Sigmoid colon (tissue), 7 donors: Measurements from ENCODE around the gene PCDH15. TPM values are rescaled to one million over a fixed set of nuclear protein-coding genes. Genes with fewer than 3 reads are reported as not detected.

ENCODE experiments used
- DNase-seq: peaks from one replicate; pipeline ENCODE4 v3.0.0-alpha.2; 2019
- H3K27ac ChIP-seq, 4 donors: fragments of 200-600 bp; sonication (generic); one replicate each; pipeline ENCODE4 v1.5.1; 2016 to 2019; ENCODE audit warnings: mild to moderate bottlenecking in 1 of 4
- H3K27me3 ChIP-seq, 3 donors: fragments of 200-600 bp; sonication (generic); one replicate each; pipeline ENCODE4 v1.5.1; 2019; ENCODE audit warnings: mild to moderate bottlenecking in 1 of 3
- H3K36me3 ChIP-seq, 4 donors: fragments of 200-600 bp; sonication (generic); one replicate each; pipeline ENCODE4 v1.5.1; 2016 to 2019
- H3K4me1 ChIP-seq, 4 donors: fragments of 200-600 bp; sonication (generic); one replicate each; pipeline ENCODE4 v1.5.1; 2017 to 2019
- H3K4me3 ChIP-seq, 4 donors: fragments of 200-600 bp; sonication (generic); one replicate each; pipeline ENCODE4 v1.5.1; 2017 to 2019; ENCODE audit warnings: mild to moderate bottlenecking in 2 of 4, moderate library complexity in 1 of 4
- H3K9me3 ChIP-seq, 4 donors: fragments of 200-600 bp in 3 of 4; sonication (generic) in 3 of 4; one replicate each; pipeline versions ENCODE4 v1.5.1 to v1.6.1; 2013 to 2019
- EP300 ChIP-seq, 4 donors: sonication (generic); formaldehyde crosslinking; IDR thresholded peaks; one replicate each; pipeline ENCODE4 v1.6.1; 2017; ENCODE audit warnings: antibody characterized with exemption in 4 of 4
- POLR2A ChIP-seq, 2 donors: fragments of 450-650 bp; IDR thresholded peaks; one replicate each; pipeline ENCODE4 v1.6.1; 2016; ENCODE audit warnings: antibody characterized with exemption in 2 of 2, mild to moderate bottlenecking in 2 of 2, moderate library complexity in 2 of 2
- POLR2AphosphoS5 ChIP-seq, 4 donors: sonication (generic); formaldehyde crosslinking; IDR thresholded peaks; one replicate each; pipeline ENCODE4 v1.6.1; 2017; ENCODE audit warnings: antibody characterized with exemption in 4 of 4
- WGBS, 2 donors: extraction: QIAGEN DNeasy Blood & Tissue Kit; methylation state at CpG; one replicate each; pipeline ENCODE4 v1.1.7; 2013; 5-methylcytosine and 5-hydroxymethylcytosine counted together
- intact Hi-C: fragments of 100-400 bp; cut with DNase I; formaldehyde crosslinking; loops from one replicate; pipeline ENCODE4 v1.15.1; 2023
- polyA plus RNA-seq, 3 donors: library from polyadenylated mRNA; stranded (reverse); fragments of 200-250 nt; gene quantifications; one replicate each; pipeline ENCODE4 v1.2.3, GENCODE V29; 2013
- total RNA-seq, 4 donors: library from RNA; depleted of rRNA; stranded (reverse); fragments of >200 nt; gene quantifications; one replicate each; pipeline ENCODE4 v1.1.0, GENCODE V29; 2016
- TF ChIP-seq, protein P1 (sequence below), 4 experiments: fragments of 450-650 bp in 3 of 4; fragments of 200-600 bp in 1 of 4; IDR thresholded peaks; one replicate each; pipeline ENCODE4 v1.5.1; 2016 to 2019; ENCODE audit warnings: antibody characterized with exemption in 4 of 4, mild to moderate bottlenecking in 3 of 4, moderate library complexity in 2 of 4
- donor health status: healthy with polysubstance abuse.
- donor health status: Bipolar disorder and iron deficiency.
- donor health status: healthy.

PCDH15 gene
- total and polyA plus RNA-seq, 7 donors: 0.14 to 0.71 (median 0.16) TPM; not detected in 2

DNA sequence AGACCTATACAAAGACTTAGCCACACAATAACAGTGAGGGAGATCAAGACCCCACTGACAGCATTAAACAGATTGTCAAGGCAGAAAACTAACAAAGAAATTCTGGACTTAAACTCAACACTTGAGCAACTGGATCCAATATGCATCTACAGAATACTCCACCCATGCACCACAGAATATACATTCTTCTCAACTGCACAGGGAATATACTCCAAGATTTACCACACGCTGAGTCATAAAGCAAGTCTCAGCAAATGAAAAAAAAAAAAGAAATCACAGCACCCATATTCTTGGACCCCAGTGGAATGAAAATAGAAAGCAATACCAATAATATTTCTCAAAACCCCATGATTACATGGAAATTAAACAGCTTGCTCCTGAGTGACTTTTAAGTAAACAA, 680.2 kb downstream of the PCDH15 start:
- no peaks in the 10 kb centered on the region for H3K4me1 ChIP-seq
- H3K4me3 ChIP-seq: no peak overlapping the region
- intact Hi-C loops: no loop called here
- H3K27me3 ChIP-seq: no peaks in the 10 kb centered on the region
- H3K36me3 ChIP-seq: no peaks in the 10 kb centered on the region
- no peaks in the 10 kb centered on the region for H3K9me3 ChIP-seq
- no peak for DNase-seq
- TF ChIP-seq POLR2AphosphoS5 (IDR thresholded peaks at IDR 0.05) (no peak), POLR2A (IDR thresholded peaks at IDR 0.05) (no peak), EP300 (IDR thresholded peaks at IDR 0.05) (no peak)
- TF ChIP-seq, protein P1, sequence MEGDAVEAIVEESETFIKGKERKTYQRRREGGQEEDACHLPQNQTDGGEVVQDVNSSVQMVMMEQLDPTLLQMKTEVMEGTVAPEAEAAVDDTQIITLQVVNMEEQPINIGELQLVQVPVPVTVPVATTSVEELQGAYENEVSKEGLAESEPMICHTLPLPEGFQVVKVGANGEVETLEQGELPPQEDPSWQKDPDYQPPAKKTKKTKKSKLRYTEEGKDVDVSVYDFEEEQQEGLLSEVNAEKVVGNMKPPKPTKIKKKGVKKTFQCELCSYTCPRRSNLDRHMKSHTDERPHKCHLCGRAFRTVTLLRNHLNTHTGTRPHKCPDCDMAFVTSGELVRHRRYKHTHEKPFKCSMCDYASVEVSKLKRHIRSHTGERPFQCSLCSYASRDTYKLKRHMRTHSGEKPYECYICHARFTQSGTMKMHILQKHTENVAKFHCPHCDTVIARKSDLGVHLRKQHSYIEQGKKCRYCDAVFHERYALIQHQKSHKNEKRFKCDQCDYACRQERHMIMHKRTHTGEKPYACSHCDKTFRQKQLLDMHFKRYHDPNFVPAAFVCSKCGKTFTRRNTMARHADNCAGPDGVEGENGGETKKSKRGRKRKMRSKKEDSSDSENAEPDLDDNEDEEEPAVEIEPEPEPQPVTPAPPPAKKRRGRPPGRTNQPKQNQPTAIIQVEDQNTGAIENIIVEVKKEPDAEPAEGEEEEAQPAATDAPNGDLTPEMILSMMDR (IDR thresholded peaks at IDR 0.05): no peak
- 1 to 52% methylated on average over 1 of the region's 1 CpG for whole genome bisulfite sequencing, 2 donors
- no peak overlapping the region for H3K27ac ChIP-seq

DNA sequence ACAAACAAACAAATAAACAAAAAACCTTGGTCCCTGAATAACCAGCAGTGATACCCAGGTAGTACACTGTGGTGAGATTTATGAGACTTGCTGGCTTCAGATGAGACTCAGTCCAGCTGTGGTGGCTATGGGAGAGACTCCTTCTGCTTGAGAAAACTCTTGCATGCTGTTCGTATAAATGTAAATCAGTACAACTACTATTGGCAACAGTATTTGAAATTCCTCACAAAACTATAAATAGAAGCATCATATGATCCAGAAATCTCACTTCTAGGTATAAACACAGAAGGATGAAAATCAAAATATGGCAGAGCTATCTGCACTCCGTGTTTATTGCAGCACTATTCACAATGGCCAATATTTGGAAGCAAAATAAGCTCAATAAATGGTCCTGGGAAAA, 692.1 kb downstream of the PCDH15 start:
- H3K4me3 ChIP-seq: no peak overlapping the region
- 62 to 75% methylated on average over 2 of the region's 2 CpGs for WGBS, 2 donors
- H3K27ac ChIP-seq: no peak overlapping the region
- H3K9me3 ChIP-seq: no peaks in the 10 kb centered on the region
- H3K27me3 ChIP-seq: no peaks in the 10 kb centered on the region
- H3K4me1 ChIP-seq: no peaks in the 10 kb centered on the region
- intact Hi-C loops: no loop called here
- no peak for DNase-seq
- TF ChIP-seq, protein P1 (IDR thresholded peaks at IDR 0.05): no peak
- H3K36me3 ChIP-seq: no peaks in the 10 kb centered on the region

DNA sequence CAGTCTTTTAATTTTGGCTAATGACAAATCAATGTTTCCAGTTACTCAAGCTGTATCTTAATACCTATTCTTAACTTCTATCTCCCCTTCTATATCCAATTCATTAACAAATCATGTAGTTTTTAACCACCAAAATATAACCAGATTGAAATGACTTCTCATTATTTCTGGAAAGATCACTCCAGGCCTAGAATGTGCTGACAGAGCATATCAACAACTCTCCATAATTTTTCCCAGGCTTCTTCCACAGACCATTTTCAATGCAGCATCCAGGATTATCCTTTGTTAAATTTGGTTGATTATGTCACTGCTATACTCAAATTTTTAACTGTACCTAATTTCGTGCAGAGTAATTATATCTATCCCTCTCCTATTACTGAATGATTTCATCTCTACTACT, 704.1 kb downstream of the PCDH15 start:
- TF ChIP-seq, protein P1 (IDR thresholded peaks at IDR 0.05): no peak
- TF ChIP-seq POLR2A (IDR thresholded peaks at IDR 0.05) (no peak), EP300 (IDR thresholded peaks at IDR 0.05) (no peak), POLR2AphosphoS5 (IDR thresholded peaks at IDR 0.05) (no peak)
- WGBS, 2 donors: 75 to 84% methylated on average over 1 of the region's 1 CpG
- Histone ChIP-seq H3K27me3 (no peaks in the 10 kb centered on the region), H3K9me3 (no peaks in the 10 kb centered on the region), H3K36me3 (no peaks in the 10 kb centered on the region), H3K27ac (no peak overlapping the region), H3K4me3 (no peak overlapping the region), H3K4me1 (no peaks in the 10 kb centered on the region)
- intact Hi-C loops: no loop called here
- no peak for DNase-seq

DNA sequence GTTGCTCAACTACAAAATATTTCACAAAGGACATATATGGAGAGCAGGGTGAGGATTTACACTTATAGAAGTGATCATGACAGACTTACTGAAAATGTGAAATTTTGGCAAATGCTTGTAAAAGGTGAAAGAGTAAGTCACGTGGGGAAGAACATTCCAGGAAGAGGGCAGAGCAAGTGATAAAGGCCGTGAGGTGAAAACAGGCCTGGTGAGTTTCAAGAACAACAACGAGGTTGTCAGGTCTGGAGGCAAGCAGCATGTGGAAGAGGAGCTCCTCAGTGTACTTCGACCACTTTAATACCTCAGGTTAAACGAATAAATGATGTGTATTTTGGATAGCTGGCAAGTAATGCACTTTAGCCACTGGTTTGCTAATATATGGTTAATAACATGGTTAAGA, 706.7 kb downstream of the PCDH15 start:
- TF ChIP-seq POLR2AphosphoS5 (IDR thresholded peaks at IDR 0.05): no peak
- no peak for TF ChIP-seq EP300 (IDR thresholded peaks at IDR 0.05)
- TF ChIP-seq, protein P1 (IDR thresholded peaks at IDR 0.05): no peak
- no peak for TF ChIP-seq POLR2A (IDR thresholded peaks at IDR 0.05)
- Histone ChIP-seq H3K27ac (no peak overlapping the region), H3K27me3 (no peaks in the 10 kb centered on the region), H3K4me1 (no peaks in the 10 kb centered on the region), H3K36me3 (no peaks in the 10 kb centered on the region), H3K4me3 (no peak overlapping the region), H3K9me3 (no peaks in the 10 kb centered on the region)
- no peak for DNase-seq
- WGBS, 2 donors: 11 to 55% methylated on average over 5 of the region's 5 CpGs
- intact Hi-C loops: no loop called here

DNA sequence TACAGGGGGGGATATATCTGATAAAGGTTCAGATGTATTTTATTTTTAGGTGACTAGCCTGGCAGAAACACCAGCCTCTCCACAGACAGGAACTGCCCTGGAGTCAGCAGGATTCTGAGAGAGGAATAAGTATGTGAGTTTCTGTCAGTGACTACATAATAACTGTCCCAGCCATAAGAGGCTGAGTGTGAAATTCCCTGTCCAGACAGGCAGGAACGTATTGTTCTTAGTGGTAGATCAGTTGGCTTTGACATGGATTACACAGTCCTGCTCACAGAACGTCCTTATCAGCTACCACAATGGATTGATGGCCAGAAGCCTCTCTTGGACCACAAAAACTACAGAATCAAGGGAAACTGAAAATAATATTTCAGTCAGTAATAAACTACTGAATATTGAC, 709.8 kb downstream of the PCDH15 start:
- no peaks in the 10 kb centered on the region for H3K9me3 ChIP-seq
- intact Hi-C loops: no loop called here
- no peaks in the 10 kb centered on the region for H3K27me3 ChIP-seq
- H3K4me3 ChIP-seq: no peak overlapping the region
- no peak for TF ChIP-seq POLR2AphosphoS5 (IDR thresholded peaks at IDR 0.05)
- H3K36me3 ChIP-seq: no peaks in the 10 kb centered on the region
- no peak for DNase-seq
- H3K27ac ChIP-seq: no peak overlapping the region
- WGBS, 2 donors: 47 to 77% methylated on average over 2 of the region's 2 CpGs
- H3K4me1 ChIP-seq: no peaks in the 10 kb centered on the region
